K562 (cell line): ENCODE measurements around the gene MAPT. TPM values are rescaled to one million over a fixed set of nuclear protein-coding genes. Genes with fewer than 3 reads are reported as not detected.
A peak's percentile ranks its signal among the peaks of the same experiment; 100 is the strongest.

Source experiments
- C11orf30 ChIP-seq: fragments of 450-650 bp; IDR thresholded peaks from 2 replicates; pipeline ENCODE4 v1.6.1; 2016; ENCODE audit warnings: low read depth, mild to moderate bottlenecking
- CHD2 ChIP-seq: IDR thresholded peaks from 2 replicates; pipeline ENCODE4 v1.6.1; 2011; ENCODE audit warnings: low read depth, low read length
- ESRRB ChIP-seq: fragments of 250-450 bp; sonication (Bioruptor Pico); IDR thresholded peaks from 2 replicates; pipeline ENCODE4 v1.5.0; 2020; ENCODE audit warnings: mild to moderate bottlenecking, moderate library complexity, borderline replicate concordance
- GABPA ChIP-seq: fragments of 200-800 bp; sonication (Bioruptor generic); conservative IDR thresholded peaks from 2 replicates; pipeline ENCODE4 v1.6.1; 2016; ENCODE audit warnings: low read depth, missing genetic modification characterization, missing compliant biosample characterization
- HNRNPH1 ChIP-seq: fragments of 200-400 bp; formaldehyde crosslinking; optimal IDR thresholded peaks from 2 replicates; pipeline ENCODE3; 2017; ENCODE audit warnings: low read depth, mild to moderate bottlenecking, low read length, moderate library complexity
- HNRNPK ChIP-seq: fragments of 200-400 bp; formaldehyde crosslinking; IDR thresholded peaks from one replicate; pipeline ENCODE4 v1.6.1; 2018; ENCODE audit warnings: mild to moderate bottlenecking, low read depth, low read length; ENCODE audit not compliant: poor library complexity, severe bottlenecking
- KDM2B ChIP-seq: fragments of 250-450 bp; sonication (Bioruptor Pico); IDR thresholded peaks from 2 replicates; pipeline ENCODE4 v1.8.0; 2021; ENCODE audit warnings: mild to moderate bottlenecking, moderate library complexity
- MAFF ChIP-seq: IDR thresholded peaks from 2 replicates; pipeline ENCODE4 v1.6.1; 2012; ENCODE audit warnings: low read length, improper control_type of control experiment
- NCOA2 ChIP-seq, 2 experiments: fragments of 450-650 bp; IDR thresholded peaks; 2 replicates each; pipeline ENCODE4 v1.6.1; 2018; ENCODE audit warnings: mild to moderate bottlenecking in 2 of 2, moderate library complexity in 1 of 2; ENCODE audit not compliant: partially characterized antibody in 2 of 2
- PYGO2 ChIP-seq: fragments of 450-650 bp; IDR thresholded peaks from 2 replicates; pipeline ENCODE4 v1.6.1; 2016; ENCODE audit warnings: mild to moderate bottlenecking, missing genetic modification characterization, moderate library complexity, missing compliant biosample characterization
- RBM39 ChIP-seq: fragments of 200-400 bp; formaldehyde crosslinking; optimal IDR thresholded peaks from 2 replicates; pipeline ENCODE3; 2018; ENCODE audit warnings: low read depth, low read length
- SMARCB1 ChIP-seq: IDR thresholded peaks from 2 replicates; pipeline ENCODE4 v1.6.1; 2011; ENCODE audit warnings: improper control_type of control experiment, low read depth; ENCODE audit not compliant: insufficient read length
- ZKSCAN3 ChIP-seq: fragments of 250-450 bp; sonication (Bioruptor Pico); IDR thresholded peaks from 2 replicates; pipeline ENCODE4 v1.4.0; 2020
- ZNF140 ChIP-seq: fragments of 250-450 bp; sonication (Bioruptor Pico); IDR thresholded peaks from 2 replicates; pipeline ENCODE4 v1.8.0; 2021; ENCODE audit warnings: moderate library complexity, mild to moderate bottlenecking, inconsistent platforms
- ZNF561 ChIP-seq: fragments of 450-650 bp; formaldehyde crosslinking; conservative IDR thresholded peaks from 2 replicates; pipeline ENCODE4 v1.4.0; 2020; ENCODE audit warnings: mild to moderate bottlenecking, moderate library complexity
- ZNF764 ChIP-seq: fragments of 250-450 bp; sonication (Bioruptor Pico); IDR thresholded peaks from 2 replicates; pipeline ENCODE4 v1.4.0; 2020; ENCODE audit warnings: low read depth, mild to moderate bottlenecking, moderate library complexity
- polyA plus RNA-seq, 8 experiments: library from polyadenylated mRNA; depleted of rRNA in 4 of 8; stranded (reverse) in 5 of 8; unstranded in 3 of 8; fragments of >200 nt; fragmentation: Nextera tagmentation in 2 of 8; fragmentation: Illumina TruSeq in 1 of 8; extraction: Ambion mirVana in 2 of 8; extraction: Trizol in 1 of 8; gene quantifications; 2 replicates each; pipeline versions ENCODE4 v1.2.1 to v1.2.3, GENCODE V29; 2011 to 2014; ENCODE audit warnings: inconsistent platforms in 1 of 8, missing spikeins in 1 of 8
- total RNA-seq, 7 experiments: library from RNA; depleted of rRNA in 6 of 7; stranded (reverse); fragments of >200 nt in 6 of 7; fragmentation: Illumina TruSeq in 2 of 7; extraction: Trizol in 2 of 7; gene quantifications; 2 replicates each; pipeline versions ENCODE4 v1.2.1 to v1.2.3, GENCODE V29; 2011 to 2021; ENCODE audit warnings: low replicate concordance in 1 of 7
- TF ChIP-seq, protein P1 (sequence below): fragments of 250-450 bp; sonication (Bioruptor Pico); IDR thresholded peaks from 2 replicates; pipeline ENCODE4 v1.5.0; 2022; ENCODE audit warnings: mild to moderate bottlenecking
- TF ChIP-seq, protein P2 (sequence below): fragments of 450-650 bp; conservative IDR thresholded peaks from 2 replicates; pipeline ENCODE4 v1.6.1; 2016; ENCODE audit warnings: missing genetic modification characterization, low read depth, mild to moderate bottlenecking, control low read depth, missing compliant biosample characterization
- TF ChIP-seq, protein P3 (sequence below): fragments of 450-650 bp; formaldehyde crosslinking; IDR thresholded peaks from 2 replicates; pipeline ENCODE4 v1.4.0; 2020; ENCODE audit warnings: mild to moderate bottlenecking, moderate library complexity
- TF ChIP-seq, protein P4 (sequence below): sonication (generic); formaldehyde crosslinking; IDR thresholded peaks from 2 replicates; pipeline ENCODE4 v1.8.0; 2022; ENCODE audit warnings: mild to moderate bottlenecking, missing genetic modification reagents
- TF ChIP-seq, protein P5 (sequence below): fragments of 450-650 bp; IDR thresholded peaks from 2 replicates; pipeline ENCODE4 v1.6.1; 2016

MAPT gene
- total and polyA plus RNA-seq, 9 of the 15 experiments (the other 6 are each of a cell fraction or from before 2014, with no cell fraction given): 0.04 to 1.1 (median 0.36) TPM

DNA sequence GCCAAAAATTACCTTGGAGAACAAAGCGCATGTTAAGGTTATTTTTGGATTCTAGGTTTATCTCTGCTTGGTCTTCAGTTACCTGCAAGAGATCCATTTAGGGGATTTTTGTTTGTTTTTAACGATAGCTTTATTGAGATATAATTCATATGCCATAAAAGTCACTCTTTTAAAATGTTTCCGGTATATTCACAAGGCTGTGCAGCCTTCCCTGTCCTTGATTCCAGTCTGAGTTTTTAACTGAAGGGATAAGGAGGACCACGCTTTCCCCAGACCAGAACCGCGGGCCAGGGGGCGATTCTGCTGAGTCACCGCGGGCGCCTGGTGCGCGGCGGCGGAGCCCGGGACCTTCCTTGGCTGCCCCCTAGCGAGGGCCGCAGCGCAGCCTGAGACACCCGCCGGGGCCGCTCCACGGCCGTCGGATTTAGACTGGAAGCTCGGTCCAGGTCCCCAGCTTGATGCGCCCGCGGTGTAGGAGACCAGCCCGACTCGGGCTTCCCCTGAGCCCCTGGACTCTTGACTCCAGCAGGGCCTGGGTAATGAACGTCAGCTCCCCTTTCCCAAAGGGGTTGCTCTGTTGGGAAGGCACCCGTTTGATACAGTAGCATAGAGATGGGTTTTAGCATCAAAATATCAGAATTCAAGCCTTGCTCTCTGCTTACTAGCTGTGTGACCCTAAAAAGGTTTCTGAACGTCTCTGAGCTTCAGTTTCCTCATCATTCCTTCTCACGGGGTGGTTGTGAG lies 54.7 kb downstream of the MAPT start (continued):
- TF ChIP-seq SMARCB1 (no peak), HNRNPH1 (no peak), KDM2B (CRISPR knock-in tag) (peak; percentile 91), ZNF561 (CRISPR knock-in tag) (no peak), GABPA (tag) (no peak; the same call in 1 of the 2 replicates), CHD2 (no peak), NCOA2 (IDR thresholded peaks at IDR 0.05; ENCODE audit: partially characterized antibody in 2 of 2) (no peak), RBM39 (no peak), HNRNPK (no peak), C11orf30 (peak; percentile 96), ZNF140 (no peak), ZNF764 (CRISPR knock-in tag) (no peak), ESRRB (CRISPR knock-in tag) (no peak), PYGO2 (no peak), MAFF (peak; percentile 82), ZKSCAN3 (CRISPR knock-in tag) (no peak)
- TF ChIP-seq, protein P1, sequence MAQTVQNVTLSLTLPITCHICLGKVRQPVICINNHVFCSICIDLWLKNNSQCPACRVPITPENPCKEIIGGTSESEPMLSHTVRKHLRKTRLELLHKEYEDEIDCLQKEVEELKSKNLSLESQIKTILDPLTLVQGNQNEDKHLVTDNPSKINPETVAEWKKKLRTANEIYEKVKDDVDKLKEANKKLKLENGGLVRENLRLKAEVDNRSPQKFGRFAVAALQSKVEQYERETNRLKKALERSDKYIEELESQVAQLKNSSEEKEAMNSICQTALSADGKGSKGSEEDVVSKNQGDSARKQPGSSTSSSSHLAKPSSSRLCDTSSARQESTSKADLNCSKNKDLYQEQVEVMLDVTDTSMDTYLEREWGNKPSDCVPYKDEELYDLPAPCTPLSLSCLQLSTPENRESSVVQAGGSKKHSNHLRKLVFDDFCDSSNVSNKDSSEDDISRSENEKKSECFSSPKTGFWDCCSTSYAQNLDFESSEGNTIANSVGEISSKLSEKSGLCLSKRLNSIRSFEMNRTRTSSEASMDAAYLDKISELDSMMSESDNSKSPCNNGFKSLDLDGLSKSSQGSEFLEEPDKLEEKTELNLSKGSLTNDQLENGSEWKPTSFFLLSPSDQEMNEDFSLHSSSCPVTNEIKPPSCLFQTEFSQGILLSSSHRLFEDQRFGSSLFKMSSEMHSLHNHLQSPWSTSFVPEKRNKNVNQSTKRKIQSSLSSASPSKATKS: no peak
- TF ChIP-seq, protein P2, sequence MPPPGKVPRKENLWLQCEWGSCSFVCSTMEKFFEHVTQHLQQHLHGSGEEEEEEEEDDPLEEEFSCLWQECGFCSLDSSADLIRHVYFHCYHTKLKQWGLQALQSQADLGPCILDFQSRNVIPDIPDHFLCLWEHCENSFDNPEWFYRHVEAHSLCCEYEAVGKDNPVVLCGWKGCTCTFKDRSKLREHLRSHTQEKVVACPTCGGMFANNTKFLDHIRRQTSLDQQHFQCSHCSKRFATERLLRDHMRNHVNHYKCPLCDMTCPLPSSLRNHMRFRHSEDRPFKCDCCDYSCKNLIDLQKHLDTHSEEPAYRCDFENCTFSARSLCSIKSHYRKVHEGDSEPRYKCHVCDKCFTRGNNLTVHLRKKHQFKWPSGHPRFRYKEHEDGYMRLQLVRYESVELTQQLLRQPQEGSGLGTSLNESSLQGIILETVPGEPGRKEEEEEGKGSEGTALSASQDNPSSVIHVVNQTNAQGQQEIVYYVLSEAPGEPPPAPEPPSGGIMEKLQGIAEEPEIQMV (tag): no peak
- TF ChIP-seq, protein P3, sequence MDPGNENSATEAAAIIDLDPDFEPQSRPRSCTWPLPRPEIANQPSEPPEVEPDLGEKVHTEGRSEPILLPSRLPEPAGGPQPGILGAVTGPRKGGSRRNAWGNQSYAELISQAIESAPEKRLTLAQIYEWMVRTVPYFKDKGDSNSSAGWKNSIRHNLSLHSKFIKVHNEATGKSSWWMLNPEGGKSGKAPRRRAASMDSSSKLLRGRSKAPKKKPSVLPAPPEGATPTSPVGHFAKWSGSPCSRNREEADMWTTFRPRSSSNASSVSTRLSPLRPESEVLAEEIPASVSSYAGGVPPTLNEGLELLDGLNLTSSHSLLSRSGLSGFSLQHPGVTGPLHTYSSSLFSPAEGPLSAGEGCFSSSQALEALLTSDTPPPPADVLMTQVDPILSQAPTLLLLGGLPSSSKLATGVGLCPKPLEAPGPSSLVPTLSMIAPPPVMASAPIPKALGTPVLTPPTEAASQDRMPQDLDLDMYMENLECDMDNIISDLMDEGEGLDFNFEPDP (CRISPR knock-in tag): no peak
- TF ChIP-seq, protein P4, sequence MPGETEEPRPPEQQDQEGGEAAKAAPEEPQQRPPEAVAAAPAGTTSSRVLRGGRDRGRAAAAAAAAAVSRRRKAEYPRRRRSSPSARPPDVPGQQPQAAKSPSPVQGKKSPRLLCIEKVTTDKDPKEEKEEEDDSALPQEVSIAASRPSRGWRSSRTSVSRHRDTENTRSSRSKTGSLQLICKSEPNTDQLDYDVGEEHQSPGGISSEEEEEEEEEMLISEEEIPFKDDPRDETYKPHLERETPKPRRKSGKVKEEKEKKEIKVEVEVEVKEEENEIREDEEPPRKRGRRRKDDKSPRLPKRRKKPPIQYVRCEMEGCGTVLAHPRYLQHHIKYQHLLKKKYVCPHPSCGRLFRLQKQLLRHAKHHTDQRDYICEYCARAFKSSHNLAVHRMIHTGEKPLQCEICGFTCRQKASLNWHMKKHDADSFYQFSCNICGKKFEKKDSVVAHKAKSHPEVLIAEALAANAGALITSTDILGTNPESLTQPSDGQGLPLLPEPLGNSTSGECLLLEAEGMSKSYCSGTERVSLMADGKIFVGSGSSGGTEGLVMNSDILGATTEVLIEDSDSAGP: no peak
- TF ChIP-seq, protein P5, sequence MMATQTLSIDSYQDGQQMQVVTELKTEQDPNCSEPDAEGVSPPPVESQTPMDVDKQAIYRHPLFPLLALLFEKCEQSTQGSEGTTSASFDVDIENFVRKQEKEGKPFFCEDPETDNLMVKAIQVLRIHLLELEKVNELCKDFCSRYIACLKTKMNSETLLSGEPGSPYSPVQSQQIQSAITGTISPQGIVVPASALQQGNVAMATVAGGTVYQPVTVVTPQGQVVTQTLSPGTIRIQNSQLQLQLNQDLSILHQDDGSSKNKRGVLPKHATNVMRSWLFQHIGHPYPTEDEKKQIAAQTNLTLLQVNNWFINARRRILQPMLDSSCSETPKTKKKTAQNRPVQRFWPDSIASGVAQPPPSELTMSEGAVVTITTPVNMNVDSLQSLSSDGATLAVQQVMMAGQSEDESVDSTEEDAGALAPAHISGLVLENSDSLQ: no peak
